ENCODE data around the gene STT3B.

GRCh38 chr3:31634476-31634875, 101.8 kb downstream of the STT3B start:
- TF ChIP-seq, protein P1, sequence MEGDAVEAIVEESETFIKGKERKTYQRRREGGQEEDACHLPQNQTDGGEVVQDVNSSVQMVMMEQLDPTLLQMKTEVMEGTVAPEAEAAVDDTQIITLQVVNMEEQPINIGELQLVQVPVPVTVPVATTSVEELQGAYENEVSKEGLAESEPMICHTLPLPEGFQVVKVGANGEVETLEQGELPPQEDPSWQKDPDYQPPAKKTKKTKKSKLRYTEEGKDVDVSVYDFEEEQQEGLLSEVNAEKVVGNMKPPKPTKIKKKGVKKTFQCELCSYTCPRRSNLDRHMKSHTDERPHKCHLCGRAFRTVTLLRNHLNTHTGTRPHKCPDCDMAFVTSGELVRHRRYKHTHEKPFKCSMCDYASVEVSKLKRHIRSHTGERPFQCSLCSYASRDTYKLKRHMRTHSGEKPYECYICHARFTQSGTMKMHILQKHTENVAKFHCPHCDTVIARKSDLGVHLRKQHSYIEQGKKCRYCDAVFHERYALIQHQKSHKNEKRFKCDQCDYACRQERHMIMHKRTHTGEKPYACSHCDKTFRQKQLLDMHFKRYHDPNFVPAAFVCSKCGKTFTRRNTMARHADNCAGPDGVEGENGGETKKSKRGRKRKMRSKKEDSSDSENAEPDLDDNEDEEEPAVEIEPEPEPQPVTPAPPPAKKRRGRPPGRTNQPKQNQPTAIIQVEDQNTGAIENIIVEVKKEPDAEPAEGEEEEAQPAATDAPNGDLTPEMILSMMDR (IDR thresholded peaks at IDR 0.05): no peak
- TF ChIP-seq POLR2A (IDR thresholded peaks at IDR 0.05): no peak

Measured in right lobe of liver (tissue), 4 donors.